Measurements from ENCODE around the gene CD300H. TPM values are rescaled to one million over a fixed set of nuclear protein-coding genes. Genes with fewer than 3 reads are reported as not detected.

CD300H gene
- total RNA-seq, 1 experiment from 2014 or later, result not detected

Other genes with a start within 250 kb of the CD300H start
- not detected in 2 replicates for gene KIF19, start 241.3 kb downstream of the CD300H start, total RNA-seq (2014; rRNA removed; shearing (Covaris generic))
- gene BTBD17, start 205.6 kb downstream of the CD300H start, total RNA-seq (2014; rRNA removed; shearing (Covaris generic)), result not detected in 2 replicates
- not detected in 2 replicates for gene GPR142, start 200.0 kb downstream of the CD300H start, total RNA-seq (2014; rRNA removed; shearing (Covaris generic))
- 2.7 and 5.9 TPM in 2 replicates for gene GPRC5C, start 135.4 kb downstream of the CD300H start, total RNA-seq (2014; rRNA removed; shearing (Covaris generic))
- not detected in 2 replicates for gene CD300A, start 100.9 kb downstream of the CD300H start, total RNA-seq (2014; rRNA removed; shearing (Covaris generic))
- gene CD300LB, start 36.0 kb downstream of the CD300H start, total RNA-seq (2014; rRNA removed; shearing (Covaris generic)), result not detected in 2 replicates
- gene CD300C, start 21.4 kb downstream of the CD300H start, total RNA-seq (2014; rRNA removed; shearing (Covaris generic)), result 0.45 and 0.46 TPM in 2 replicates
- not detected in 2 replicates for gene CD300LD, start 24.8 kb upstream of the CD300H start, total RNA-seq (2014; rRNA removed; shearing (Covaris generic))
- gene CD300E, start 56.2 kb upstream of the CD300H start, total RNA-seq (2014; rRNA removed; shearing (Covaris generic)), result not detected in 2 replicates
- not detected in 2 replicates for gene CD300LF, start 145.4 kb upstream of the CD300H start, total RNA-seq (2014; rRNA removed; shearing (Covaris generic))
- gene RAB37, start 169.7 kb upstream of the CD300H start, total RNA-seq (2014; rRNA removed; shearing (Covaris generic)), result 0.05 TPM in 1 of 2 replicates, not detected in the other
- gene NHERF1, start 181.1 kb upstream of the CD300H start, total RNA-seq (2014; rRNA removed; shearing (Covaris generic)), result 205 and 246 TPM in 2 replicates
- gene NAT9, start 208.8 kb upstream of the CD300H start, total RNA-seq (2014; rRNA removed; shearing (Covaris generic)), result 22.8 and 32.5 TPM in 2 replicates

All from A172 (cell line).